Measurements from ENCODE around the gene IMP4.

Gene IMP4

DNA sequence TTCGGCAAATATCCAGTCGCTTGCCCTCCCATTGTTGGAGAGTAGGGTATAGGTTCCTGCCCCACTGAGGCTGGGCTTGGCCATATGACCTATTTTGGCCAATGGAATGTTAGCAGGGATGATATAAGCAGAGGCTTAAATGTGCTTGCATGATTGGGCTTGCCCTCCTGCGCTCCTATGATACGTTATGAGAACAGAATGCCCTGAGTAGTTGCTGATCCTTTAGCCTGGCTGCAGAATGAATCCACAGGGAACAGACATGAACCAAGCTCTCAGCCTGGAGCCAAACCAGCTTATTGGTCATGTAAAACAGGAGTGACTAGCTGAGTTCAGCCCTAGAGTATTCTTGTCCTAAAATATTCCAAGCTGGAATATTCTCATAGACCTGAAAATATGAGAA is 34.8 kb upstream of the IMP4 start:
- TF ChIP-seq, protein P1, sequence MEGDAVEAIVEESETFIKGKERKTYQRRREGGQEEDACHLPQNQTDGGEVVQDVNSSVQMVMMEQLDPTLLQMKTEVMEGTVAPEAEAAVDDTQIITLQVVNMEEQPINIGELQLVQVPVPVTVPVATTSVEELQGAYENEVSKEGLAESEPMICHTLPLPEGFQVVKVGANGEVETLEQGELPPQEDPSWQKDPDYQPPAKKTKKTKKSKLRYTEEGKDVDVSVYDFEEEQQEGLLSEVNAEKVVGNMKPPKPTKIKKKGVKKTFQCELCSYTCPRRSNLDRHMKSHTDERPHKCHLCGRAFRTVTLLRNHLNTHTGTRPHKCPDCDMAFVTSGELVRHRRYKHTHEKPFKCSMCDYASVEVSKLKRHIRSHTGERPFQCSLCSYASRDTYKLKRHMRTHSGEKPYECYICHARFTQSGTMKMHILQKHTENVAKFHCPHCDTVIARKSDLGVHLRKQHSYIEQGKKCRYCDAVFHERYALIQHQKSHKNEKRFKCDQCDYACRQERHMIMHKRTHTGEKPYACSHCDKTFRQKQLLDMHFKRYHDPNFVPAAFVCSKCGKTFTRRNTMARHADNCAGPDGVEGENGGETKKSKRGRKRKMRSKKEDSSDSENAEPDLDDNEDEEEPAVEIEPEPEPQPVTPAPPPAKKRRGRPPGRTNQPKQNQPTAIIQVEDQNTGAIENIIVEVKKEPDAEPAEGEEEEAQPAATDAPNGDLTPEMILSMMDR (IDR thresholded peaks at IDR 0.05; ENCODE audit: control extremely low read depth, extremely low read depth, low read depth, missing control alignments) = no peak
- ChIA-PET POLR2A (no interaction called here), CTCF (interaction anchor here (2.3 kb wide), 1 partner anchor 25 kb away, joined by 5 read pairs; no protein-coding TSS in a partner anchor)
- no peak for DNase-seq (ENCODE audit: extremely low spot score)

DNA sequence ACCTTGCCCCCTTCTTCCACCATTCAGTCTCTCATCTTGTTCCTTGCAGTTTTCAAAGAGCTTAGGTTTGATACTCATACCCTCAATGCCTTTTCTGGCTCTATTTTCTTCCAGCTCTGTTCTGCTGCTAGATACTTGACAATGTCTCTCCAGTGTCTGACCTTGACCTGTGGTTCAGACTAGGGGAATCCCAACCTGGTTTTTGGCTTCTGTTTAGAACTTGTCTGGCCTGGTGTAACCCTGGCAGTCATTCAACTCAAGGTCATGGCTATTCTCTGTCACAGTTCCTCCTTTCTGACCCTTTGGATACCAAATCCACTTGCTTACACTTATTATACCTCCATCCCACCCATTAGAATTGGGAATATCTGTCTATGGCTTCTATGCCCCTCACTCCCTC is 31.8 kb upstream of the IMP4 start:
- no peak for DNase-seq (ENCODE audit: extremely low spot score)
- POLR2A ChIA-PET = no interaction called here
- CTCF ChIA-PET = no interaction called here
- TF ChIP-seq, protein P1 (IDR thresholded peaks at IDR 0.05; ENCODE audit: control extremely low read depth, extremely low read depth, low read depth, missing control alignments) = no peak

GRCh38 chr2:130313812-130314334 is 28.8 kb upstream of the IMP4 start:
- CTCF ChIA-PET = no interaction called here
- no peak for DNase-seq (ENCODE audit: extremely low spot score)
- TF ChIP-seq, protein P1 (IDR thresholded peaks at IDR 0.05; ENCODE audit: control extremely low read depth, extremely low read depth, low read depth, missing control alignments) = no peak
- POLR2A ChIA-PET = no interaction called here

- DNase-seq (ENCODE audit: extremely low spot score) = no peak
- TF ChIP-seq, protein P1 (IDR thresholded peaks at IDR 0.05; ENCODE audit: control extremely low read depth, extremely low read depth, low read depth, missing control alignments) = no peak
- ChIA-PET POLR2A (no interaction called here), CTCF (interaction anchor here (1.0 to 1.7 kb wide), 2 partner anchors 8 to 18 kb away, joined by 3 to 5 read pairs; no protein-coding TSS in a partner anchor)
Observed at GRCh38 chr2:130314377-130314776, 28.3 kb upstream of the IMP4 start.

- TF ChIP-seq, protein P1 (IDR thresholded peaks at IDR 0.05; ENCODE audit: control extremely low read depth, extremely low read depth, low read depth, missing control alignments) = no peak
- ChIA-PET CTCF (interaction anchor here (1.2 to 4.7 kb wide), 2 partner anchors 11 to 16 kb away, joined by 4 to 36 read pairs; no protein-coding TSS in a partner anchor), POLR2A (no interaction called here)
- DNase-seq (ENCODE audit: extremely low spot score) = no peak
Observed at GRCh38 chr2:130316596-130316995, 26.1 kb upstream of the IMP4 start.

GRCh38 chr2:130318906-130319305 is 23.8 kb upstream of the IMP4 start:
- DNase-seq (ENCODE audit: extremely low spot score) = no peak
- TF ChIP-seq, protein P1 (IDR thresholded peaks at IDR 0.05; ENCODE audit: control extremely low read depth, extremely low read depth, low read depth, missing control alignments) = no peak
- POLR2A ChIA-PET = no interaction called here
- CTCF ChIA-PET = interaction anchor here (1.1 to 4.7 kb wide), 2 partner anchors 13 to 15 kb away, joined by 4 to 36 read pairs; no protein-coding TSS in a partner anchor

All from GM10248 (cell line).